ENCODE data around the gene NDUFA13.

The NDUFA13 gene

GRCh38 chr19:19543640-19544039, 27.6 kb downstream of the NDUFA13 start:
- in situ Hi-C loops (cut with MboI; ENCODE audit: low sequenced_read_pairs) = loop anchor here (10.0 to 25.0 kb wide), 2 partner anchors 101 to 744 kb away; partner anchors contain the start of gene GMIP

GRCh38 chr19:19544257-19544953, 28.4 kb downstream of the NDUFA13 start:
- in situ Hi-C loops (cut with MboI; ENCODE audit: low sequenced_read_pairs) = loop anchor here (10.0 to 25.0 kb wide), 2 partner anchors 100 to 743 kb away; partner anchors contain the start of gene GMIP

GRCh38 chr19:19544954-19545591, 29.0 kb downstream of the NDUFA13 start:
- in situ Hi-C loops (cut with MboI; ENCODE audit: low sequenced_read_pairs) = loop anchor here (10.0 to 25.0 kb wide), 2 partner anchors 100 to 742 kb away; partner anchors contain the start of gene GMIP

GRCh38 chr19:19545707-19546106, 29.7 kb downstream of the NDUFA13 start:
- in situ Hi-C loops (cut with MboI; ENCODE audit: low sequenced_read_pairs) = loop anchor here (10.0 to 25.0 kb wide), 2 partner anchors 99 to 742 kb away; partner anchors contain the start of gene GMIP

DNA sequence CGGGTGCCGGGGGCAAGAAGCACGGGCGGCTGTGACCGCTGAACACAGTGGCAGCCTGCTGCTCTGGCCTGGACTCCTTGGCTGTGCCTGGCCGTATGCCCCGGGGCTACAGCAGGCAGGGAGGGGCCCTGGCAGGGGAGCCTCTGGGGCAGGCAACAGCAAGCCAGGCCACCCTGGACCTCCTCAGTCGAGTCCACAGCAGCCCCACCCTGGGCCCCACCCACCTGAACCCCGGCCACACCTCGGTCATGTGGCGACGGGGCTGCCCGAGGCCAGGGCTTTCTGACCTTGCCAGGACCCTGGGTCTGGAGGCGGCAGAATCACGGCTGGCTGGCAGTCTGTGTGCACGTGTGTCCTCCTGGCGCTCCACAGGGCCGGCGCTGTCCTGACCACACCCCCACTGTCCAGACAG, 30.7 kb downstream of the NDUFA13 start:
- in situ Hi-C loops (cut with MboI; ENCODE audit: low sequenced_read_pairs) = loop anchor here (10.0 to 25.0 kb wide), 2 partner anchors 98 to 741 kb away; partner anchors contain the start of gene GMIP

DNA sequence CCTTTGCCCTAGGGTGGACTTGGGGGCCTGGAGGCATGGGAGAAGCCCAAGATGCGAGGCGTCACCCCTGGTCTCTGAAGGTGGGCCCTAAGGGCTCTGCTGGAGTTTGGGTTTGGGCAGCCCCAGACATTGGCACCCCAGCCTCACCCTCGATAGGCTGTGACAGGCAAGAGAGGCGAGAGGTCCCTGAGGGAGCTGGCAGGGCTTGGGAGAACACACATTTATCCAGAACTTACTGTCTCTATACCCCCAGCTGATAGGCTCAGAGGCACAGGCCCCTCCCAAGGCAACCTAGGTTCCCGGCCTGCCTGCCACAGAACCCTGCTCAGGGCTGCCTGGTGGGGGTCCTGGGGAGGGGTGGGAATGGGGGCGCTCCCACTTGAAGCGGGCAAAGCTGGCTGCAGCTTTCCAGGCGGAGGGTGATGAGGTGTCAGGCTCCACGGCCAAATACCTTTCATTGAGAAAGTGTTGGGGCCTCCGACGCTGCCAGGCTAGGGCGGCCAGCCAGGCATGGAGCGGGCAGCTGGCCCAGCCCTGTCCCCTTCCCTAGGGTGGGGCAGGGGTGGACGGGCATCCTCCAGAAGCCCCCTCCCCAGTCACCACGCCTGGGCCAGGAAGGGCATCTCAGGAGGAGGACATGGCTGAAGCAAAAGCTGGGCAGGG, 31.8 kb downstream of the NDUFA13 start:
- in situ Hi-C loops (cut with MboI; ENCODE audit: low sequenced_read_pairs) = loop anchor here (10.0 to 25.0 kb wide), 2 partner anchors 97 to 739 kb away; partner anchors contain the start of gene GMIP

GRCh38 chr19:19548915-19549759, 33.1 kb downstream of the NDUFA13 start:
- in situ Hi-C loops (cut with MboI; ENCODE audit: low sequenced_read_pairs) = loop anchor here (10.0 to 25.0 kb wide), 2 partner anchors 96 to 738 kb away; partner anchors contain the start of gene GMIP

DNA sequence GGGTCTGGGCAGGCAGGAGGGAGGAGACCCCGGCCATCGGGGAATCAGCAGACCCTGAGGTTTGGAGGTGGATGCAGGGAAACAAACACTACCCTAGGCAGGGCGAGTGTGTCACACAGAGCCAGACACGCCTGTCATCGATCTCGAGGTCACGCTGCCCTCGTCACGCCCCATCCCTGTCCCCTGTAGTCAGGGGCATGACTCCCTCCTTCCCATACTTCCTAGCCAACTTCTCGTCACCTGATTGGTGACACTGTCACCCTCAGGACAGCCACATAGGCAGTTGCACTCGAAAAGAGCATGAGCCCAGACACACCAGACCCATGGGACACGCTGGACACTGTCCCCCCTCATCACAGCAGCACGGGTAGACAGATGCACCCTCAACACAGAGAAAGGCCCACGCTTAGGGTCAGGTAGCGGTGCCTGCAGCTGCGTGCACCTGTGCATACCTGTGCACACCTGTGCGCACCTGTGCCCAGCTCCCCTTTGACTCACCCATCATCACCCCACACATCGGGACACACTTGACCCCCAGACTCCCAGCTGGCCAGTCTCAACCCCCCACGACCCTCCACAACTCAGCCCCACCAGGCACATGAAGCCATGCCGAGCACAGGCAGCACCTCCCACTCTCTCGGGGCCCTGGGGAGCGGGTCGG, 33.9 kb downstream of the NDUFA13 start:
- in situ Hi-C loops (cut with MboI; ENCODE audit: low sequenced_read_pairs) = loop anchor here (10.0 to 25.0 kb wide), 2 partner anchors 95 to 737 kb away; partner anchors contain the start of gene GMIP

DNA sequence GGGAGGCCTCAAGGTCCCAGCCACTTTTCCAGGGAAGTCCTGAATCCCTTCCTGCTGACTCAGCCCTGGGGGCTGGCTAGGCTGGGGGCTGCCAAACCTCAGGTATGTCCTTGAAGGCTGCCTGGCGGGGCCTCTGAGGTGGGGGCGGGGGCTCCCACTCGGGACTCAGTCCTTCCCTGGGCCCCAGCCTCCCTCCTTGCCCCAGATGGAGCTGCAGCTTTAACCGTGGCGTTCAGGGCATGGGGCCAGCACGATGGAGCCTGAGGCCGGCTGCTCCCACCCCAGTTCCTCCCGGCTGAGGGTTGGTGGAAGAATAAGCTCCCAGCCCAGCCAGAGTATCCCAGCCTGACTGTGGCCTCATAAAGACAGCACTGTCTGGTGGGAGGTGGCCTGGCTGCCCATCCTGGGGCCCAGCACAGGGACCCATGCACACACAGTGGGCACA, 34.5 kb downstream of the NDUFA13 start:
- in situ Hi-C loops (cut with MboI; ENCODE audit: low sequenced_read_pairs) = no loop called here

GRCh38 chr19:19550972-19551852, 35.2 kb downstream of the NDUFA13 start:
- in situ Hi-C loops (cut with MboI; ENCODE audit: low sequenced_read_pairs) = no loop called here

DNA sequence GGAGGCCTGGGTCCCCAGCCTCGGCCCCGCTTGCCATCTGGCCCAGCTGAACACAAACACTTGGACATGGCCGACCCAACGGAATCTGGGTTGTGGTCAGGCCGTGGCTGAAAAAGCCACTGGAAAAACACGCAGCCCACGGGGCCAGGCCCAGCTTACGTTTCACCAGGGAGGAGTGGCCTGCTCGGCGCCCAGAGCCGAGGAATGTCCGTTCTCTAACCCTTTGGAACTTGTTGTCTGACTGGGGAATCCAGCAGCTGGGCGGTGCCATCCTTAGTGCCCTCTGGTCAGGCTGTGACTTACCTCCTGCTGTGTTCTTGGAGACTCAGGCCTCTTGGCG, 35.8 kb downstream of the NDUFA13 start:
- in situ Hi-C loops (cut with MboI; ENCODE audit: low sequenced_read_pairs) = no loop called here

DNA sequence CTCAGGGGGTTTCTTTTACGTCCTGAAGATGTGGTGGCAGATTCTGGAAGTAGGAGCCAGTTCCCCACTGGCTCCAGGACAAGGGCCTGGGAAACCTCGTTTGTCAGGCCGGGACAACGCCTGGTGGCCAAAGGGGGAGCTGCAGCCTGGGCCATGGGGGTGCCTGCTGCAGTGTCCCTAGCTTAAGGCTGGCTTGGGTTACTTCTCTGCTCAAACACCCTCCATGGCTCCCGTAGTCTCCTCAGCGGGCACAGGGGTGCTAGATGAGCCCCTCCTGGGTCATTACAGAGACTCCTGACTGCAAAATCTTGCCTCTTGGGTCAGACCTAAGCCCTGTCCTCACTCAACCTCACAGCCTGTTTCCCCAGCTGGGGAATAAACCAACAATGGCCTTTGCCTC, 36.8 kb downstream of the NDUFA13 start:
- in situ Hi-C loops (cut with MboI; ENCODE audit: low sequenced_read_pairs) = no loop called here

DNA sequence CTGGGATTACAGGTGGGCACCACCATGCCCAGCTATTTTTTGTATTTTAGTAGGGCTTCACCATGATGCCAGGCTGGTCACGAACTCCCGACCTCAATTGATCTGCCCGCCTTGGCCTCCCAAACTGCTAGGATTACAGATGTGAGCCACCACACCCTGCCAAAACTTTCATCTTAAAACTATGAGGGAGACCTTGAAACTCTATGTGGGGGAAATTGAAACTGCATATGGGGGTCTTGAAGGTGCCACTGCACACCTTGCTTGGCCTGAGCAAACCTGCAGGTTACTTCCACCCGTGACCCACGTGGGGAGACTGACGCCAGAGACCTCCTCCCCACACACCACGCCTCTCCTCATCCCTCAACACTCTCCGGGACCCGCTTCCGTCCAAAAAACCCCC, 37.6 kb downstream of the NDUFA13 start:
- in situ Hi-C loops (cut with MboI; ENCODE audit: low sequenced_read_pairs) = no loop called here

- in situ Hi-C loops (cut with MboI; ENCODE audit: low sequenced_read_pairs) = no loop called here
Measured at GRCh38 chr19:19554074-19555023, 38.3 kb downstream of the NDUFA13 start.

DNA sequence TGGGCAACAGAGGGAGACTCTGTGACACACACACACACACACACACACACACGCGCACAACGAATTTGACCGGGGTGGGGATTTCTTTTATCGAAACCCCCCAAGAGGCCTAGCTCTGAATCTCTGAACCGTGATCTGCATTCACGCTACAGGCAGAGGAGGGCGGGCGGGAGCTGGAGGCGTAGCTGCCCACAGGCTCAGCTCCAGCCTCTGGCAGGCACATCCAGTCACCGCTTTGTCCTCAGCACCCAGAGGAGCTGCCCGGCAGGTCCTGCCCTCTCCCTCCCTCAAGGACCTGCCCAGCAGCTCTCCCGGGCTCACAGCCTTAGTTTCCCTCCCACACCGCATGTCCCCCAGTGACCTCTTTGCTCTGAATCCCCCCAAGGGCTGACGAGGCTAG, 42.0 kb downstream of the NDUFA13 start:
- in situ Hi-C loops (cut with MboI; ENCODE audit: low sequenced_read_pairs) = no loop called here

DNA sequence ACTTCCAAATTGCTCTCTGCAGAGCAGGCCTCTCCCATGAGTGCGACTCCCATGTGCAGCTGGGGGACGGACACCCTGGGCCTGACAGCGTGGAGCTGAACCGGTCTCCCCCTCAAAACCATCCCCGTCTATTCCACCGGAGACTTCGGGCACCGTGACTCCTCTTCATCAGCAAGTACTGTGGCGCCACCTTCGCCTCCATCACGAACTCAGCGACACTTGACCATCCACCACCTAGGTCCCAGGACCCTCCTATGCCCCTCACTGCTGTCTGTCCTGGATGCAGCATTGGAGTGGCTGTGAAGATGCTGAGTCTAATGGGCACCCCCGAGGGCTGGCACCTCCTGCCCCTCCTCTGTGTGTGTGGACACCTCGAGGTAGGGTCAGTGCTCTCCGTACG, 42.6 kb downstream of the NDUFA13 start:
- in situ Hi-C loops (cut with MboI; ENCODE audit: low sequenced_read_pairs) = no loop called here

DNA sequence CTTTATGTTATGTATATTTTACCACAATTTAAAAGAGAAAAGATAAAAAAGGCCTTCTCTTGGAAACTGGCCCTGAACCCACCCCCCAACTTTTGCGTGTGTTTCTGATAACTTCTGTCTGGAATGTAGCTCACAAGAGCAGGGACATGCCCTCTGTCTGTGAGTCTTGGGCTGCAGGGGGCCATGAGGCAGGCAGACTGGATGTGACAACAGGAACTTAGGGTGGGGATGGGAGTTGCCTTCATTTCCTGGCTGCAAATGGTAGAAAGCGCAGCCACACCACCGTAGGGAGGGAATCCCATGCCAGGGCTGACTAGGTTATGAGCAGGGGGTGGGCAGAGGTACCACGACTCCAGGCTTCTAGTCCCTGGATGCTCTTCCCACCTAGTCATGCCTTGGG, 43.9 kb downstream of the NDUFA13 start:
- in situ Hi-C loops (cut with MboI; ENCODE audit: low sequenced_read_pairs) = no loop called here
